ENCODE data around the gene SLIT3. TPM values are rescaled to one million over a fixed set of nuclear protein-coding genes. Genes with fewer than 3 reads are reported as not detected.

Gene SLIT3
- total RNA-seq, 3 donors from 2014 or later = 30.7 to 103 (median 54.1) TPM

- Histone ChIP-seq H3K4me3 (no peak overlapping the region), H3K4me1 (peaks cover 3 to 8% of the 10 kb centered on the region in 2 donors), H3K27ac (peak overlapping the region; percentile 36 to 62), H3K9me3 (no peaks in the 10 kb centered on the region), H3K27me3 (no peaks in the 10 kb centered on the region), H3K36me3 (no peaks in the 10 kb centered on the region)
- intact Hi-C loops (cut with DNase I; ENCODE audit: low total_unique reads) = no loop called here
- DNase-seq (ENCODE audit: low spot score in 2 of 2) = no peak
- no peak for TF ChIP-seq POLR2A (IDR thresholded peaks at IDR 0.05)
- TF ChIP-seq, protein P1, sequence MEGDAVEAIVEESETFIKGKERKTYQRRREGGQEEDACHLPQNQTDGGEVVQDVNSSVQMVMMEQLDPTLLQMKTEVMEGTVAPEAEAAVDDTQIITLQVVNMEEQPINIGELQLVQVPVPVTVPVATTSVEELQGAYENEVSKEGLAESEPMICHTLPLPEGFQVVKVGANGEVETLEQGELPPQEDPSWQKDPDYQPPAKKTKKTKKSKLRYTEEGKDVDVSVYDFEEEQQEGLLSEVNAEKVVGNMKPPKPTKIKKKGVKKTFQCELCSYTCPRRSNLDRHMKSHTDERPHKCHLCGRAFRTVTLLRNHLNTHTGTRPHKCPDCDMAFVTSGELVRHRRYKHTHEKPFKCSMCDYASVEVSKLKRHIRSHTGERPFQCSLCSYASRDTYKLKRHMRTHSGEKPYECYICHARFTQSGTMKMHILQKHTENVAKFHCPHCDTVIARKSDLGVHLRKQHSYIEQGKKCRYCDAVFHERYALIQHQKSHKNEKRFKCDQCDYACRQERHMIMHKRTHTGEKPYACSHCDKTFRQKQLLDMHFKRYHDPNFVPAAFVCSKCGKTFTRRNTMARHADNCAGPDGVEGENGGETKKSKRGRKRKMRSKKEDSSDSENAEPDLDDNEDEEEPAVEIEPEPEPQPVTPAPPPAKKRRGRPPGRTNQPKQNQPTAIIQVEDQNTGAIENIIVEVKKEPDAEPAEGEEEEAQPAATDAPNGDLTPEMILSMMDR (IDR thresholded peaks at IDR 0.05) = no peak
- no peak for TF ChIP-seq POLR2AphosphoS5 (IDR thresholded peaks at IDR 0.05)
Observed at GRCh38 chr5:168655316-168655715, 645.6 kb downstream of the SLIT3 start.

DNA sequence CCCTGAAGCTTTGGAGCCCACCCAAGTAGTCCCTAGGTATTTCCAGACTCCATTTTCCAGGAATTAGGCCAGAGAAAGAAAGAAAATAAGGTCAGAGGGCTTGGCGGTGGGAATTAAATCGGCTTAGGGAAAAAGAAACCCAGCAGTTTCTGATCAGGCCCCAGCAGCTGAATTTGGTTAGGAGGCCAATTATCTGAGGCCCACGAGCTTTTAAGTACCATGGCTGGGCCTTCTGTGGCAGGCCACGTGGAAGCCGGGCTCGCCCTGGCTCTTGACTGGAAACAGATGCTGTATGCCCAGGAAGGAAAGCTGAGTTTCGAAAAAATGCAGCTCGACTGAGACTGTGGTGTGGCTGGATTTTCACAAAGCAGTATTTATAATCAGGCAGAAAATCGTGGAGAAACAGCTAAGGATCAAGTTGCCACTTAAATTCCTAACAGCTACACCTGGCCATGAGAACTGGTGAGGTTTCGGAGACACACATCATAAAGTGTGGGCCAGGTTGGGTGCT, 646.7 kb downstream of the SLIT3 start:
- Histone ChIP-seq H3K27ac (peak overlapping the region; percentile 78 to 85), H3K4me1 (peaks cover 3 to 8% of the 10 kb centered on the region in 2 donors), H3K36me3 (no peaks in the 10 kb centered on the region), H3K9me3 (no peaks in the 10 kb centered on the region), H3K27me3 (no peaks in the 10 kb centered on the region), H3K4me3 (no peak overlapping the region)
- DNase-seq (ENCODE audit: low spot score in 2 of 2) = peak in 1 of 2 donors; percentile 34
- intact Hi-C loops (cut with DNase I; ENCODE audit: low total_unique reads) = no loop called here
- TF ChIP-seq, protein P1 (IDR thresholded peaks at IDR 0.05) = no peak
- TF ChIP-seq POLR2AphosphoS5 (IDR thresholded peaks at IDR 0.05) = no peak
- no peak for TF ChIP-seq POLR2A (IDR thresholded peaks at IDR 0.05)

DNA sequence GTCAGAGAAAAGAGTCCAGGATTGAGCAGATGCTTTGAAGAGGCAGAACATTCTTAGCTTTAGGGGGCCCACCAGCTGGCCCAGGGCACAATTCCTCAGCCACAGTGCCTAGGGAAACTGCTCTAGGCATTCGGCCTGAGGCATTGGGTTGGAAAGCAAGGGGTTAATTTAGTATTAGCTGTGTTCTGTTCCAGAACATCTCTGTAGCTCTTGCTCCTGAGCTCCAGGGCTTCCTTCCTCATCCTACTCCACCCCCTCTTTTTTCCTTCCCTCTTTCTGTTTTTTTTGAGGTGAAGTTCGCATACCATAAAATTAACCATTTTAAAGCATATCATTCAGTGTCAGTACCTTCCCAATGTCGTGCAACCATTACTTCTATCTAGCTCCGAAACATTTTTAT, 647.3 kb downstream of the SLIT3 start:
- TF ChIP-seq, protein P1 (IDR thresholded peaks at IDR 0.05) = no peak
- TF ChIP-seq POLR2AphosphoS5 (IDR thresholded peaks at IDR 0.05) (no peak), POLR2A (IDR thresholded peaks at IDR 0.05) (no peak)
- intact Hi-C loops (cut with DNase I; ENCODE audit: low total_unique reads) = no loop called here

GRCh38 chr5:168651648-168652047, 649.3 kb downstream of the SLIT3 start:
- DNase-seq (ENCODE audit: low spot score in 2 of 2) = no peak
- H3K4me1 ChIP-seq = peaks cover under 1 to 3% of the 10 kb centered on the region in 2 donors
- H3K36me3 ChIP-seq = no peaks in the 10 kb centered on the region
- intact Hi-C loops (cut with DNase I; ENCODE audit: low total_unique reads) = no loop called here
- no peaks in the 10 kb centered on the region for H3K27me3 ChIP-seq
- H3K4me3 ChIP-seq = no peak overlapping the region
- TF ChIP-seq, protein P1 (IDR thresholded peaks at IDR 0.05) = no peak
- TF ChIP-seq POLR2AphosphoS5 (IDR thresholded peaks at IDR 0.05) (no peak), POLR2A (IDR thresholded peaks at IDR 0.05) (no peak)
- H3K27ac ChIP-seq = peak overlapping the region; percentile 39 to 48
- no peaks in the 10 kb centered on the region for H3K9me3 ChIP-seq

More for the DNA sequence above, 647.3 kb downstream of the SLIT3 start:
- H3K9me3 ChIP-seq = no peaks in the 10 kb centered on the region
- DNase-seq (ENCODE audit: low spot score in 2 of 2) = no peak
- H3K27ac ChIP-seq = peak overlapping the region; percentile 78 to 85
- peaks cover 3 to 8% of the 10 kb centered on the region in 2 donors for H3K4me1 ChIP-seq
- H3K4me3 ChIP-seq = no peak overlapping the region
- H3K27me3 ChIP-seq = no peaks in the 10 kb centered on the region
- no peaks in the 10 kb centered on the region for H3K36me3 ChIP-seq

DNA sequence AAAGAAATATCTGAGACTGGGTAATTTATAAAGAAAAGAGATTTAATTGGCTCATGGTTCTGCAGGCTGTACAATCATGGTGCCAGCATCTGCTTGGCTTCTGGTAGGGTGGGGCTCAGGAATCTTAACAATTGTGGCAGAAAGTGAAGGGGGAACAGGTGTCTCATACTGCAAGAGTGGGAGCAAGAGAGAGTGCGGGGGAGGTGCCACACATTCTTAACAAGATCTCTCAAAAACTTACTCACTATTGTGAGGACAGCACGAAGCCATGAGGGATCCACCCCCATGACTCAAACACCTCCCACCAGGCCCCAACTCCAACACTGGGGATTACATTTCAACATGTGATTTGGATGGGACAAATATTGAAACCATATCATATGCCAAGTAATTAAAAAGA, 651.6 kb downstream of the SLIT3 start:
- Histone ChIP-seq H3K4me3 (no peak overlapping the region), H3K27me3 (no peaks in the 10 kb centered on the region), H3K27ac (no peak overlapping the region), H3K36me3 (no peaks in the 10 kb centered on the region), H3K9me3 (no peaks in the 10 kb centered on the region), H3K4me1 (no peaks in the 10 kb centered on the region)
- DNase-seq (ENCODE audit: low spot score in 2 of 2) = no peak
- intact Hi-C loops (cut with DNase I; ENCODE audit: low total_unique reads) = loop anchor here (5.0 kb wide), 1 partner anchor 1843 kb away; no protein-coding TSS in a partner anchor
- TF ChIP-seq, protein P1 (IDR thresholded peaks at IDR 0.05) = no peak
- TF ChIP-seq POLR2A (IDR thresholded peaks at IDR 0.05) (no peak), POLR2AphosphoS5 (IDR thresholded peaks at IDR 0.05) (no peak)

Measured in breast epithelium (tissue), 4 donors.